Karpas-422 (cell line): ENCODE measurements around the gene LOXHD1. TPM values are rescaled to one million over a fixed set of nuclear protein-coding genes. Genes with fewer than 3 reads are reported as not detected.

ENCODE experiments used
- DNase-seq: peaks from one replicate; pipeline ENCODE4 v3.0.0-alpha.2; 2015
- H2AFZ ChIP-seq: fragments of 200-600 bp; sonication (generic); 2 replicates; pipeline ENCODE4 v1.6.1; 2014; ENCODE audit warnings: antibody characterized with exemption, low read length, mixed read lengths
- H3K27ac ChIP-seq: fragments of 200-600 bp; sonication (generic); 2 replicates; pipeline ENCODE4 v1.5.1; 2014; ENCODE audit warnings: mild to moderate bottlenecking, low read length, moderate library complexity
- H3K27me3 ChIP-seq: fragments of 200-600 bp; sonication (generic); 2 replicates; pipeline ENCODE4 v1.6.1; 2014; ENCODE audit warnings: low read length, mixed read lengths
- H3K36me3 ChIP-seq: fragments of 200-600 bp; sonication (generic); 2 replicates; pipeline ENCODE4 v1.6.1; 2014; ENCODE audit warnings: low read length, mixed read lengths; ENCODE audit not compliant: insufficient read depth
- H3K4me1 ChIP-seq: fragments of 200-600 bp; sonication (generic); 2 replicates; pipeline ENCODE4 v1.6.1; 2014; ENCODE audit warnings: mild to moderate bottlenecking, low read length, mixed read lengths
- H3K4me2 ChIP-seq: fragments of 200-600 bp; sonication (generic); 2 replicates; pipeline ENCODE4 v1.6.1; 2014; ENCODE audit warnings: low read length, low read depth, mild to moderate bottlenecking; ENCODE audit not compliant: poor library complexity, severe bottlenecking
- H3K4me3 ChIP-seq: fragments of 200-600 bp; sonication (generic); 2 replicates; pipeline ENCODE4 v1.5.1; 2014; ENCODE audit warnings: mild to moderate bottlenecking, antibody characterized with exemption, low read length, mixed read lengths
- H3K79me2 ChIP-seq: fragments of 200-600 bp; sonication (generic); 2 replicates; pipeline ENCODE4 v1.6.1; 2014; ENCODE audit warnings: mild to moderate bottlenecking, low read length, mixed read lengths
- H3K9ac ChIP-seq: fragments of 200-600 bp; sonication (generic); 2 replicates; pipeline ENCODE4 v1.6.0; 2014; ENCODE audit warnings: low read length
- H3K9me2 ChIP-seq: fragments of 200-600 bp; sonication (generic), shearing (Covaris generic); replicated peaks from 2 replicates; pipeline ENCODE4 v1.6.0; 2014; ENCODE audit warnings: mild to moderate bottlenecking, low read length, moderate library complexity; ENCODE audit not compliant: insufficient read depth
- H3K9me3 ChIP-seq: fragments of 300-700, 200-600 bp; sonication (generic); 2 replicates; pipeline ENCODE4 v1.6.1; 2014; ENCODE audit warnings: low read length, mixed read lengths
- H4K20me1 ChIP-seq: fragments of 200-600 bp; sonication (generic); 2 replicates; pipeline ENCODE4 v1.6.1; 2014; ENCODE audit warnings: mild to moderate bottlenecking, antibody characterized with exemption, low read length, low read depth; ENCODE audit not compliant: insufficient read depth
- total RNA-seq: library from RNA; depleted of rRNA; stranded (reverse); fragments of >200 nt; shearing (Covaris generic); gene quantifications from 2 replicates; pipeline ENCODE4 v1.2.3, GENCODE V29; 2014; ENCODE audit warnings: low replicate concordance

LOXHD1 gene
- total RNA-seq, 1 experiment from 2014 or later = not detected

DNA sequence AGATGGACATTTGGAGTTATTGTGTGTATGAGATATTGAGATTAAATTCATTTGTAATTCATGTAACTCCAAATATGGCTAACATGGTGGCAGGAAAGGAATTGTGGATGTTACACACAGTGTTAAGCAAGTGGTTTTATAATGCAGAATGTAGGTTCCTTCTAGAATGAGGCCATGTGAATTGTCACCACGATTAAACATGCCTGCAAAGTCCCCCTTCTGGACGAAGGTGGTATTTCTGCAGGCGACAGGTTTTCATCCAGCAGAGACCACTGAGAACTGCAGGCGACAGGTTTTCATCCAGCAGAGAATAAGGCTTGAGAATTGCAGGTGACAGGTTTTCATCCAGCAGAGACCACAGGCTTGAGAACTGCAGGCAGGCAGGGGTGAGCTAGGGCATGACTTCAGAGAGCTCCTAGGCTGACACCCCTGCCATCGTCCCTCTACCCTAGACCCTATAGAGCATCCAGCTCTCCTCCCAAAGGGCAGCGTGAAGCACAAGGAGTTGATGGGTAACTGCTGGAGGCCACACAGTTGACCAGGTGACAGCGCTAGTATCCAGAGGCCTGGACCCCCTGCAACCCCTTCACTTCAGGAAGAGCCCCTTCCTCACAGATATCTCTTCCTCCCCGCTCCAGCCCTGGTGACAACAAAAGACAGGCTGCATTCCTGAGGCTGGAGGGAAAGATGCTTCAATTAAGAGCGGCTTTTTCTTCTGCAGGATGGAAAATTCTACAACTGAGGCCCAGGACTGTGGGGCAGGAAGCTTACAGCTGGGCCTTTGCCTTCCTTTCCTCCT lies 175.8 kb downstream of the LOXHD1 start:
- Histone ChIP-seq H3K27me3 (no peaks in the 10 kb centered on the region), H3K79me2 (no peaks in the 10 kb centered on the region), H3K4me1 (no peaks in the 10 kb centered on the region), H3K9me3 (peaks cover 7% of the 10 kb centered on the region; the same call in 1 of the 2 replicates), H3K4me3 (no peak overlapping the region), H4K20me1 (no peaks in the 10 kb centered on the region), H3K4me2 (no peak overlapping the region), H3K9me2 (no peaks in the 10 kb centered on the region), H3K27ac (no peak overlapping the region), H2AFZ (no peak overlapping the region), H3K9ac (no peak overlapping the region), H3K36me3 (no peaks in the 10 kb centered on the region)
- peak; percentile 77 for DNase-seq

DNA sequence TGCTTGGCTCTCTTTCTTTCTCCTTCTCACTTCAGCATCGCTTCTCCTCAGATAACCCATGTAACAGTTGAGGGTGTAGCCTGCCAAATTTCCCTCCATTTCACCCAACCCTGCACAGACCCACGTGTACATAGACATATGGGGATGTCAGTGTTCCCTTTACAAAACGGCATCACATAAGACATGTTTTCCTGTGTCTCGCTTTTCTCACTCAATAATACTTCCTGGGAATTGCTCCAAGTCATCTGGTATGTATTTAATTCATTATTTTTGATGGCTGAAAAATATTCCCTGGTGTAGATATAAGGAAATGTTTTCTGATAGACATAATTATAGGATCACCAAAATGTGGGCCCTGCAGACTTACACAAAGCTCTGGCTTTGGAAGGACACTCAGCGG lies 176.8 kb downstream of the LOXHD1 start:
- Histone ChIP-seq H3K27me3 (no peaks in the 10 kb centered on the region), H3K9ac (no peak overlapping the region), H3K4me2 (no peak overlapping the region), H4K20me1 (no peaks in the 10 kb centered on the region), H3K36me3 (no peaks in the 10 kb centered on the region), H3K9me2 (no peaks in the 10 kb centered on the region), H3K4me1 (no peaks in the 10 kb centered on the region), H3K79me2 (no peaks in the 10 kb centered on the region), H3K9me3 (peaks cover 7% of the 10 kb centered on the region; the same call in 1 of the 2 replicates), H3K27ac (no peak overlapping the region), H3K4me3 (no peak overlapping the region), H2AFZ (no peak overlapping the region)
- no peak for DNase-seq

DNA sequence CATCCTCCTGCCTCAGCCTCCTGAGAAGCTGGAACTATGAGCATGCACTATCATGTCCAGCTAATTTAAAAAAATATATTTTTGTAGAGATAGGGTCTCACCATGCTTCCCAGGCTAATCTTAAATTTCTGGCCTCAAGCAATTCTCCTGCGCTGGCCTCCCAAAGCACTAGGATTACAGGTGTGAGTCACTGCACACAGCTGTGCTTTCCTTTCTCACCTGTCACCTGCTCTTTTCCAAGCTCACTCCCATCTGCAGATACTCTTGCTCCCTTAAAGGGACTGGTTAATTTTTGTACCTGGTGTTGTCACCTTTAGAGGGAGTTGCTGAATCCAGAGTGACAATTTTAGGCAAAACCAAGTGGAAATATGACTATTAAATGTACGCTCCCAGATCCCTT lies 178.2 kb downstream of the LOXHD1 start:
- Histone ChIP-seq H3K36me3 (no peaks in the 10 kb centered on the region), H3K4me3 (no peak overlapping the region), H3K4me1 (no peaks in the 10 kb centered on the region), H3K27me3 (no peaks in the 10 kb centered on the region), H3K9me2 (no peaks in the 10 kb centered on the region), H3K9ac (no peak overlapping the region), H3K4me2 (no peak overlapping the region), H2AFZ (no peak overlapping the region), H3K9me3 (peaks cover 7% of the 10 kb centered on the region; the same call in 1 of the 2 replicates), H4K20me1 (no peaks in the 10 kb centered on the region), H3K79me2 (no peaks in the 10 kb centered on the region), H3K27ac (no peak overlapping the region)
- DNase-seq = no peak

GRCh38 chr18:46477425-46478011 lies 179.5 kb downstream of the LOXHD1 start:
- Histone ChIP-seq H3K36me3 (no peaks in the 10 kb centered on the region), H3K4me2 (no peak overlapping the region), H3K9me2 (no peaks in the 10 kb centered on the region), H3K4me1 (no peaks in the 10 kb centered on the region), H4K20me1 (no peaks in the 10 kb centered on the region), H3K27ac (no peak overlapping the region), H3K9me3 (peaks cover 7% of the 10 kb centered on the region; the same call in 1 of the 2 replicates), H3K79me2 (no peaks in the 10 kb centered on the region), H3K27me3 (no peaks in the 10 kb centered on the region), H3K4me3 (no peak overlapping the region), H2AFZ (no peak overlapping the region), H3K9ac (no peak overlapping the region)
- DNase-seq = no peak

DNA sequence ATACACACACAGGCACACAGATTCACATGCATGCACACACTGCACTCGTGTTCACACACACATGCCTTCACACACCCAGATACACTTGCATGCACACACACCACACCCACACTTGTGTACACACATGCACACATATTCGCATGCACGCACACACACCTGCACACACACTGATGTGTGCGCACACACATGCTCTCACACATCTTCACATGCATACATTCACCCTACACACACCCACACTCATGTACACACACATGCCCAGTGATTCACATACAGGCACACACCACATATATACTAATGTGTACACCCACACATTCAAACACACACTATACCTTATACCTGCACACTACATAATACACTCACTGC lies 181.6 kb downstream of the LOXHD1 start:
- Histone ChIP-seq H3K4me1 (no peaks in the 10 kb centered on the region), H3K9me3 (no peaks in the 10 kb centered on the region), H3K9ac (no peak overlapping the region), H2AFZ (no peak overlapping the region), H3K4me3 (no peak overlapping the region), H3K27me3 (no peaks in the 10 kb centered on the region), H3K4me2 (no peak overlapping the region), H3K36me3 (no peaks in the 10 kb centered on the region), H3K9me2 (no peaks in the 10 kb centered on the region), H4K20me1 (no peaks in the 10 kb centered on the region), H3K27ac (no peak overlapping the region), H3K79me2 (no peaks in the 10 kb centered on the region)
- no peak for DNase-seq

DNA sequence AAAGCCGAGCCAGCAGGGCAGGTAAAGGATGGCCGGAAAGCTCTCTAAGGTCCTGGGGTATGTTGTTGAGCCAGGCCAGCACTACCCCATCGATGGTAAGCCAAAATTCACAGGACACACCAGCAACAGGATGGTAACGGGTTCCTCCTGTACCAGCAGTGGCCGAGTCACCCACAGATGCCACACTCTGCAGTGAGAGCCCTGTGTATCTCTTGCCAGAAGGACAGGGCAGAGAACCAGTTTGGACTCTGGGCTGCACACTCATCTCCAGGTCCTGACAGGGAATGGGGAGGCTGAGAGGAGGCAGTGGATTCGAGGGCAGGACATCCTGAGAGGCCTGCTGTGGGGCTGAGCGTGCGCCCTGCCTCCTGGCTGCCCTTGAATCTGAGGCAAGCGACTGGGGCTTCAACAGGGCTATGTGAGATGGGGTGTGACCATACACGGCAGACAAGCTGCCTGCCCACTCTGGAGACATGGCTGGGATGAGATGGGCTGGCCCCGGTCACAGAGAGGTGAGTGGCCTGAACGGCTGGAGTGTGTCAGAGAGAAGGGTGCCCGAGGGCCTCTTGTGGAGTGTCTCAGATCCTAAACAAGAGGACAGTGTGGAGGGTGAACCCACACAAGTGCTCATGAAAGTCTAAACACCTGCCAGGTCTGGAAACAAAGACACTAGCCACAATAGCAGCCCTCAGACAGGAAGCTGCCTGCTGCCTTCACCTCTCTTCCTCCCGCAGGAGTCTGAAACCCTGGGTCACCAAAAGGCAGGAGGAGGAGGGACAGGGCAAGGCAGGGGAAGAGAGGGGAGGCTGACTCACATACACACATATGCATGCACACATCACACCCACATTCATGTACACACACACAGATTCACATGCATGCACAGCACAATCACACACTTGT lies 182.3 kb downstream of the LOXHD1 start:
- no peak for DNase-seq
- H3K79me2 ChIP-seq = no peaks in the 10 kb centered on the region

GRCh38 chr18:46471809-46472498 lies 185.1 kb downstream of the LOXHD1 start:
- Histone ChIP-seq H3K36me3 (no peaks in the 10 kb centered on the region), H3K27me3 (no peaks in the 10 kb centered on the region), H3K4me2 (no peak overlapping the region), H3K4me3 (no peak overlapping the region), H3K9me3 (no peaks in the 10 kb centered on the region), H2AFZ (no peak overlapping the region), H3K79me2 (no peaks in the 10 kb centered on the region), H3K9ac (no peak overlapping the region), H4K20me1 (no peaks in the 10 kb centered on the region), H3K9me2 (no peaks in the 10 kb centered on the region), H3K27ac (no peak overlapping the region), H3K4me1 (no peaks in the 10 kb centered on the region)
- DNase-seq = no peak

More for the DNA sequence above, 182.3 kb downstream of the LOXHD1 start:
- H3K4me3 ChIP-seq = no peak overlapping the region
- no peaks in the 10 kb centered on the region for H3K27me3 ChIP-seq
- H3K9me2 ChIP-seq = no peaks in the 10 kb centered on the region
- H3K9ac ChIP-seq = no peak overlapping the region
- no peaks in the 10 kb centered on the region for H3K36me3 ChIP-seq
- H4K20me1 ChIP-seq = no peaks in the 10 kb centered on the region
- no peaks in the 10 kb centered on the region for H3K4me1 ChIP-seq
- no peak overlapping the region for H3K4me2 ChIP-seq
- H2AFZ ChIP-seq = no peak overlapping the region
- no peaks in the 10 kb centered on the region for H3K9me3 ChIP-seq
- no peak overlapping the region for H3K27ac ChIP-seq
